ENCODE results near the gene ABHD6. TPM values are rescaled to one million over a fixed set of nuclear protein-coding genes. Genes with fewer than 3 reads are reported as not detected.

Gene ABHD6
- total RNA-seq, 6 donors from 2014 or later = 9.7 to 54.7 (median 16.9) TPM

DNA sequence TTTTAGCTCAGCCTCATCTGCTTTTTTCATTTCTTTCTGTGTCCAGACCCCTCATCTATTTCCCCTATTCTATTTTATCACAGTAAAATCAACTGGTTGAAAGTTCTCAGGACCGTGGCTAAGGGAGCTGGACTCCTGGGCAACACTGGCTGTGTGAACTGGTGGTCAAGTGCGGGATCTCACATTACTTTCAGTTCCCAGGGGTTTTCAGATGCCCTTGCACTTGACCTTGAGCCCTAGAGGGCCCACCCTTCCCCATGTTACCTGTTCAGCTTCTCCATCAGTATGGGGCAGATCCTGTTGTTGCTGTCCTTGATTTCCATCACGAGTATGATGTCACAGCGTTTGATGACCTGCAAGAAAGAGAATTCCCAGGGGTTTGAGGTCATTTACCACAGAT lies 29.6 kb upstream of the ABHD6 start:
- TF ChIP-seq POLR2AphosphoS5 (IDR thresholded peaks at IDR 0.05) = no peak
- TF ChIP-seq POLR2A (IDR thresholded peaks at IDR 0.05) = no peak
- no peak for TF ChIP-seq EP300 (IDR thresholded peaks at IDR 0.05)
- no peak for TF ChIP-seq CTCF (IDR thresholded peaks at IDR 0.05)
- Histone ChIP-seq H3K27me3 (no peaks in the 10 kb centered on the region), H3K4me3 (no peak overlapping the region), H3K4me1 (no peaks in the 10 kb centered on the region), H3K27ac (no peak overlapping the region), H3K36me3 (no peaks in the 10 kb centered on the region), H3K9me3 (no peaks in the 10 kb centered on the region)
- 89 to 93% methylated on average over 4 of the region's 4 CpGs for WGBS, 2 donors
- ATAC-seq (ENCODE audit: low FRiP score in 2 of 2) = no peak
- DNase-seq = no peak

DNA sequence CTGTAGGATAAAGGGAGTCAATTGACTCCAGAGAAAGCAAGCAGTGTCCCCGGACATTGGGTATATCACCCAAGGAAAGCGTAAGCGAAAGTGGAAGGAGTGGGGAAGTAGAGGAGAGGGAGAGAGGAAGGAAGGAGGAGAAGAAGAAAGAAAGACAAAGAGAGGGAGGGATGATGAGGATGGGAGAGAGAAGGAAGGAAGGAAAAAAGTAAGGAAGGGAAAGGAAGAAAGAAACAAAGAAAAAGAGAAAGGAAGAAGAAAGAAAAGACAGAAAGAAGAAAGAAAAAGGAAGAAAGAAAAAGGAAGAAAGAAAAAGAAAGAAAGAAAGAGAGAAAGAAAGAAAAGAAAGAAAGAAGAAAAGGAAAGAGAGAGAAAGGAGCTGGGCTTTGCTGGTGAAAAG lies 27.7 kb upstream of the ABHD6 start:
- H3K4me3 ChIP-seq = no peak overlapping the region
- DNase-seq (no peak), ATAC-seq (ENCODE audit: low FRiP score in 2 of 2) (no peak)
- no peaks in the 10 kb centered on the region for H3K9me3 ChIP-seq
- H3K4me1 ChIP-seq = peaks cover 0 to 7% (median 2%) of the 10 kb centered on the region in 4 donors
- TF ChIP-seq POLR2A (IDR thresholded peaks at IDR 0.05) = no peak
- TF ChIP-seq CTCF (IDR thresholded peaks at IDR 0.05) = no peak
- TF ChIP-seq POLR2AphosphoS5 (IDR thresholded peaks at IDR 0.05) = no peak
- no peak for TF ChIP-seq EP300 (IDR thresholded peaks at IDR 0.05)
- WGBS, 2 donors = 54 to 74% methylated on average over 3 of the region's 3 CpGs
- H3K27me3 ChIP-seq = no peaks in the 10 kb centered on the region
- H3K27ac ChIP-seq = no peak overlapping the region
- no peaks in the 10 kb centered on the region for H3K36me3 ChIP-seq

DNA sequence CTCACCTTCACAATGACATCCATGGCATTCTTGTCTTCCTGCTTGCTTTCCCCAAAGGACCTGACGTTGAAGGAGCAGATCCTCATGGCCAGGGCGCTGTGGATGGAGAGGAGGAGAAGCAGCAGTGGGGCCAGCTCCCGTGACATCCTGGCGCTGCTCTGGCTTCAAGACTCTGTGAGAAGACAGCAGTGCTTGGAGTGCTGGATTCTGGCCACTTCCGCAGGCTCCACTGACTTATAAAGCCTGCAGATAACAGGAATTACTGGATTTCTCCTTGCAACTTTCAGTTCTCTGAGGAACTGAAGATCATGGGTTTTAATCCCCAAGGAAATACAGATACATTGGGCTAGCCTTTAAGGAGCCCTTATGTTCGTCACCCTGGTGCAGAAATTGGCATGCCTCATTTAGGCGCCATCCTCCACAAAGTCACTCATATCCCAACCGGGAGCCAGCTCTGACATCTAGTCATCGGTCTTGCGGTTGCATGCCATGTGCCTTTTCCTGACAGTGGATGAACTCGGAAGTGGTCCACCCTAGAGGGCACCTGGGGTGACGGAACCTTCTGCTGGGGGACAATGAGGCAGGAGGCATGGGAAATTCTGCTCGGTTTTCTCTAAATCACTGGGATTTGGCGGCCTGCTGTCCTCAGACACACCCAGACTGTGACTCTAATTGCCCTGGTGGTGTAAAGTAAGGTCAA lies 26.7 kb upstream of the ABHD6 start, which contains the start of gene DNASE1L3:
Gene DNASE1L3 (minus strand): TSS at position 212 of the 700 bp plus-strand sequence. CDS start 66 bp downstream, at position 146.
- ATAC-seq (ENCODE audit: low FRiP score in 2 of 2) (no peak), DNase-seq (no peak)
- H3K9me3 ChIP-seq = no peaks in the 10 kb centered on the region
- H3K4me1 ChIP-seq = peaks cover 4 to 11% (median 7%) of the 10 kb centered on the region in 4 donors
- no peaks in the 10 kb centered on the region for H3K36me3 ChIP-seq
- H3K4me3 ChIP-seq = no peak within 1 kb of the TSS
- H3K27ac ChIP-seq = no peak within 1 kb of the TSS
- no peaks in the 10 kb centered on the region for H3K27me3 ChIP-seq
- TF ChIP-seq CTCF (IDR thresholded peaks at IDR 0.05) (no peak), EP300 (IDR thresholded peaks at IDR 0.05) (no peak)
- WGBS, 2 donors = 79 to 80% methylated on average over 13 to 14 of the region's 14 CpGs

DNA sequence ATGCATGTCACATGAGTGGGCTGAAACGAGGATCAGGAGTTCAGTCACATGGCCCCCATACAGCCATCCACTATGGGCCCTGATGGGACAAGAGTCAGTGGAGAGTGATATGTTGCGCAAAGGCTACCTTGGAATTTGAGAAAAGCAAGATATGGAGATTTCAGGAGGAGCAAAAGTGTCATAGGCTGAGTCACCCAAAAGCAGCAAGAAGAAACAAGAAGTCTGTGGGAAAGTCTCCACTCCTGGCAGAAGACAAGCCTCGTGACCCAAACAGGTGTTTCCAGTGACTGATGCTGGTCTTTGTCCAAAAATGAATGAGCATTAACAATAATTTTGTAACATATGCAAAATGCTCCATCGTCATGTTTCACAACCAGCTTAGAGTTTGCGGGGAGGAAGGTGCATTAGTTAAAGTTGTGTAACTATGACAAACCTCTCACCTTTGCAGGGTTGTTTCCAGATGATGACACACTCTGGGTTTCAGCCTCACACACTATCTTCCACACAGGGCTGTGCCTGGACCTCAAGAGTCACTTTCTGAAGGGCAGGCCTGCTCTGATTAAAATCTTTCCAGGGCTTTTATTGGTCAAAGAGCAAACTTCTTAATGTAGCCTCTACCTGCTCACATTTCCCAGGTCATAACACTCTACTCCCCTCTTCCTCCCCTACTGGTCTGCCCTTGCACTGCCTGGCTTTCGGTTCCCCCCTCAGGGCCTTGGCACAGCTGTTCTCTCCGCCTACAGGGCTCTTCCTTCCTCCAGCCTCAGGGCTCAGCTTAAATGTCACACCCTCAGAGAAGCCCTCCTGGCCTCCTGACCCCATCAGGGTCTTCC lies 22.9 kb upstream of the ABHD6 start:
- Histone ChIP-seq H3K4me1 (peaks cover 16 to 27% (median 19%) of the 10 kb centered on the region in 4 donors), H3K4me3 (no peak overlapping the region), H3K27me3 (no peaks in the 10 kb centered on the region), H3K9me3 (no peaks in the 10 kb centered on the region), H3K27ac (peak overlapping the region in 3 of 4 donors; percentile 30 to 46 (median 39)), H3K36me3 (no peaks in the 10 kb centered on the region)
- no peak for DNase-seq
- TF ChIP-seq EP300 (IDR thresholded peaks at IDR 0.05) = no peak
- peak in 2 of 6 experiments; percentile 17 to 25 for TF ChIP-seq CTCF (IDR thresholded peaks at IDR 0.05)
- ATAC-seq (ENCODE audit: low FRiP score in 2 of 2) = peak; percentile 50 to 73
- WGBS, 2 donors = 38 to 50% methylated on average over 7 of the region's 7 CpGs

All from upper lobe of left lung (tissue), 6 donors.